Activated naive CD8-positive, alpha-beta T cell (primary cell): ENCODE results near the gene STUB1.
"Not testable (repeated sequence)": the region's sequence is repeated elsewhere in the genome, so short reads cannot be mapped to it uniquely, and the experiment has no call there.

Experiments
- H3K27ac Mint-ChIP-seq: one replicate; pipeline ENCODE4 v1.8.0; 2021; ENCODE audit warnings: mixed read lengths
- H3K27me3 Mint-ChIP-seq: one replicate; pipeline ENCODE4 v1.8.0; 2021; ENCODE audit warnings: mixed read lengths
- H3K36me3 Mint-ChIP-seq: one replicate; pipeline ENCODE4 v1.8.0; 2021; ENCODE audit warnings: mixed read lengths
- H3K4me1 Mint-ChIP-seq: one replicate; pipeline ENCODE4 v1.8.0; 2021; ENCODE audit warnings: low read depth, mixed read lengths
- H3K4me3 Mint-ChIP-seq: one replicate; pipeline ENCODE4 v1.8.0; 2021; ENCODE audit warnings: mild to moderate bottlenecking, mixed read lengths
- H3K9me3 Mint-ChIP-seq: one replicate; pipeline ENCODE4 v1.8.0; 2021; ENCODE audit warnings: low read depth, mixed read lengths

The STUB1 gene

DNA sequence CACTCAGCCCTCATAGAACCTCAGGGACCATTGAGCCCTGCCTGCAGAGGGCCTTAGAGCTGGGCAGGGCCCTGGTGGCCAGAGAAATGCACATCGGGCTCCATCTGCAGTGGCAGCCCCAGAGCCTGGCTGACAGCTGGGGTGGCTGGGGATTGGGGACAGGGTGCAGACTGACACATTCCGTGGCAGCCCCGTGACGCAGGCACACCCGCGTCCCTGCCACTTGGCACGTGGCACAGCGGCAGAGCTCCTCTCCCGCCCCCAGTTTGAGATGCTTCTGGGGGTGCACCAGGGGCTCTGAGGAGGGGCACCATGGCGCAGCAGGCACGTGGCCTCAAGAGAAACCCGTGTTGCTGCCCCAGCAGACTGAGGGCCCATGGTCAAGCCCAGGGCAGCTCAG, 23.2 kb downstream of the STUB1 start:
- Mint-ChIP-seq H3K27ac (no peak overlapping the region), H3K36me3 (no peaks in the 10 kb centered on the region)

DNA sequence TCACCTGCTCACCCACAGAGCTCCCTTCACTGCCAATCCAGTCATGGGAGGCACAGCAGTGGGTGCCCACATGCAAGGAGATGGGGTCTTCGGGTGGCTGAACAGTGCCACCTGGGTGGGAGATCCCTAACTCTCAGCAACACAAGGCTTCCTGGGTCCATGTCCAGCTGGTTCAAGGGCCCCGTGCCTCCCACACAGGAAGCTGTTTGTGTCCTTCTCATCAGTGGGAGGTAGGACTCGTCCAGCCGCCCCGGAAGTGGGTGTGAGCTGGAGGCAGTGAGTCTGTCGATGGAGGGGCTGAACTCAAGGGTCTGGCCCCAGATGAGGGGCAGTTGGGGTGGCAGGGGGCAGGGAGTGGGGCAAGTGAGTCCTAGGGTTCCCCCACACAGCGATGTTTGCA, 23.8 kb downstream of the STUB1 start:
- no peaks in the 10 kb centered on the region for H3K36me3 Mint-ChIP-seq
- no peaks in the 10 kb centered on the region for H3K9me3 Mint-ChIP-seq
- peaks cover 11% of the 10 kb centered on the region for H3K4me1 Mint-ChIP-seq
- no peak overlapping the region for H3K4me3 Mint-ChIP-seq
- peaks cover 14% of the 10 kb centered on the region for H3K27me3 Mint-ChIP-seq
- H3K27ac Mint-ChIP-seq = no peak overlapping the region

More for the DNA sequence above, 23.2 kb downstream of the STUB1 start:
- Mint-ChIP-seq H3K9me3 (no peaks in the 10 kb centered on the region), H3K4me1 (peaks cover 13% of the 10 kb centered on the region), H3K4me3 (no peak overlapping the region), H3K27me3 (peaks cover 9% of the 10 kb centered on the region)

DNA sequence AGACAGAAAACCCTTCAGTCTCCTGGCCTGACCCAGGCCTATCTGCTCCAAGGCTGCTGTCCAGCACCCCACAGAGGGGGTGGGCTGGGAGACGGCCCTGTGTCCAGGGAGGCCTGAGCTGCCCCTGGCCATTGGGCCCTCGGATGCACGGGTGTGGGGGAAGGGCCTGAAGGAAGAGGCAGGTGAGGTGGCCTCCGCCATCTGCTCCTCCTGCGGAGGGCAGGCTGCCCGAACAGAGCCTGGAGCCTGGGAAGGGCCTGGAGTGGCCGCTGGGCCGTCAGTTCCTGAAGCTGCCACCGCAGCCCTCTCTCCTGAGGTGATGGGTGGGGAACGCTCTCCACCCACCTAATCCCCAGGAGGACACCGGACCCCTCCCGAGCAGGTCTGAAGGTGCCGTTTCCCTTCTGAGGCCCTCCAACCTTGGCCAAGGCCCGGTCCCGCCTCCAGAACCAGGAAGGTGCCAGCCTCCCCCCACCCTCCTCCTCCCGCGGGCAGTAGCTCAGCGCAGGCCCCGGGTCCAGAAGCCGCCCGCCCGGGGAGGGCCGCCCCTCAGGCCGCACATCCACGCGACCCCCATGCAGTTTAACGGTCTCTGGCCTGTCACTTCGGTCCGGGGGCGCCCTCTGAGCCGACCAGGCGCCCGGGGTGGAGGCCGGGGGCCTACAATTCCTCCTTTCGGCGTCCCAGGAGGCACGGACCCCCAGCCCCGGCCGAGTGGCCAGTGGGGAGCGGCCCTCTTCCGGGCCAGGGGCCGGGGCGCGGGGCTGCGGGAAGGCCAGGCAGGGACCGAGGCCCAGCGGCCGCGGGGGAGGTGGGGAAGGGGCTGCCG, 24.6 kb downstream of the STUB1 start:
- H3K4me3 Mint-ChIP-seq = no peak overlapping the region

DNA sequence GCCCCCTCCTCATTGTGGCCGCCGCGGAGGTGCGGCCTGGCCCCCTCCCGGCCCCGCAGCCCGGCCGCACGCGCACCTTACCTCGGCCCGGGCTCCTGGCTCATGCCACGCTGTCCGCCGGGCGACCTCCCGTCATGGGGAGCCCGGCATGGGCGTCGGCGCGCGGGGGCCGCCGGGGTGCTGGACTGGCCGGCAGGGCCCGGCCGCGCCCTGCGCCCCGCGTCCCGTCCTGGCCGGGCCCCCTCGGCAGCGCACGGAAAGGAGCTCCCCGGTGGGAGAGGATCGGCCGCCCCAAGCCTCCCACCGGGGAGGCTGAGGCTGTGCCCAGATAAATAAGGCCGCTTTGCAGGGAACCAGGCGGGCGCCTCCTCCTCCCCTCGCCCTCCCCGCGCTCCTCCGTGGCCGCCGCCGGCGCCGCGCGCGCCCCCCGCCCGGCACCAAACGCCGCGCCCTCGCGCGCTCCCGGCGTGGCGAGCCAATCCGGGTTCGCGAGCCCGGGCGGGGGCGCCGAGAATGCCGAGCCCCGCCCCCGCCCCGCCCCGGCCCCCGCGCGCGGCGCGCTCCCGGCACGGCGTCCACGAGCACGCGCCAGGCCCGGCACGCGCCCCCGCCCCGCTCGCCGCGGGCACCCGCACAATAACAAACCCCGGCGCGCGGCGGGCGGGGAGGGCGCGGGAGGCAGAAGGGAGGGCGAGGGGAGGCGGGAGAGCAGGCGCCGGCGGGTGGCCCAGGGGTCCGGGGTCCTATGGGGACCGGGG, 25.4 kb downstream of the STUB1 start, which contains the start of gene FBXL16:
Gene FBXL16 (minus strand): TSS at position 371 of the 758 bp plus-strand sequence. CDS start 8,396 bp downstream, outside the sequence.
- no peaks in the 10 kb centered on the region for H3K36me3 Mint-ChIP-seq
- no peaks in the 10 kb centered on the region for H3K9me3 Mint-ChIP-seq
- peak within 1 kb of the TSS; percentile 30 for H3K4me3 Mint-ChIP-seq
- H3K27me3 Mint-ChIP-seq = peaks cover 14% of the 10 kb centered on the region
- no peak within 1 kb of the TSS for H3K27ac Mint-ChIP-seq
- peaks cover 8% of the 10 kb centered on the region for H3K4me1 Mint-ChIP-seq

More for the DNA sequence above, 24.6 kb downstream of the STUB1 start:
- Mint-ChIP-seq H3K9me3 (no peaks in the 10 kb centered on the region), H3K27me3 (peaks cover 14% of the 10 kb centered on the region), H3K36me3 (no peaks in the 10 kb centered on the region), H3K27ac (no peak overlapping the region), H3K4me1 (peaks cover 10% of the 10 kb centered on the region)

DNA sequence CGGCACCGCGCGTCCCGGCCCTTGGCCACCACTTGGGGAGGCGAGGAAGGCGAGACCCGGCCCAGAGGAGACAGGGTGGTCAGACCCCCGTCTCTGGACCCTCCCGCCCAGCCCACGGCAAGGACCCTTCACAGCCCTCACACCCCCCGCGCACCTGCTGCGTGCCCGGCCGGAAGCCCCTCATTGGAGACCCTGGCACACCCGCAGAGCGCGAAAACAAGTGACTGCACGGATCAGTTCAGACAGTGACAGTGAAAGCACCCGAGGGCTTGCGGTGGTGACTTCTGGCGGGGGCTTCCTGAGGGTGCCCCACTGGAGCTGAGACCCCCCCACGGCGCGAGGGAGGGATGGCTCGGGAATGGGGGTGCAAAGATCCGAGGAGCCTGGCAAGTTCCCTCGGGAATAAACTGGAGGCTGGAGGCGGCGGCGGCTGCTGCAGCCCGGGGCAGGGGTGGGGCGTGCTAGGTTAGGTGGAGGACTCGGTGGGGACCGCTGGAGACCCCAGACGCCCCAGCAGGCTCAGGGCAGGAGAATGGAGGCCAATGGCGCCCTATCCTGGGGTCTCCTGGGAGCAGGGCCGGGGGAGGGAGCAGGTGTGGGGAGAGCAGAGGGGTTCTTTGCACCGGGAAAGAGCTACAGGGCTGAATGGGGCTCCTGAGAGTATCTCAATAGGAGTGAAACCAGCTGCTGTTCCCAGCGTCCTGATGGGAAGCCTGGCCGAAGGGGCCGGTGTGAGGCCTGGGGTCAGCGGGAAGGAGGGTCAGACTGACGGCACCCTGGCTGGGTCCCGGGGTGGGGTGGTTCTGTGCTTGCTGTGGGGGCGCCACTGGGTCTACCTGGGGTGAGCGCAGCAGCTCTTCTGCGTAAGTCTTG, 26.2 kb downstream of the STUB1 start:
- Mint-ChIP-seq H3K27ac (no peak overlapping the region), H3K27me3 (peaks cover 14% of the 10 kb centered on the region), H3K36me3 (no peaks in the 10 kb centered on the region), H3K9me3 (no peaks in the 10 kb centered on the region), H3K4me3 (peak overlapping the region; percentile 30), H3K4me1 (peaks cover 6% of the 10 kb centered on the region)

DNA sequence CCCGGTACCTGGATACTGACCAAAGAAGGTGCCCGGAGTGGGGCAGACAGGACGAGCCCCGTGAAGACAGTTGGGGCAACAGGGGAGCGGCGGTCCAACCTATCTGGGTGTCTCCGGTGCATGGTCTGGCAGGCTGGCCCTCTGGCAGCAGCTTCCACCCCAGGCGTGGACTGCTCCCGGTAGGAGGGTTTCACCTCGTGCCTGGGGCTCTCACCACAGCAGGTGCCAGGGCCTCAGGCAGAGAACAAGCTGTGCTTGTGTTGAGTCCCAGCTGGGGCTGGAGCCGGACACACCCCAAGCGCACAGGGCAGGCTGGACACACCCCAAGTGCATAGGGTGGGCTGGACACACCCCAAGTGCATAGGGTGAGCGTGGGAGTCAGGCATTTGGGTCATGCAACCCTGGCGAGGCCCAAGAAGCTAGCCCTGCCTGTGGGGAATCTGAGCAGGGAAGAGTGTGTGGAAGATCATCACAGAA, 26.9 kb downstream of the STUB1 start:
- no peak overlapping the region for H3K27ac Mint-ChIP-seq
- H3K27me3 Mint-ChIP-seq = peaks cover 14% of the 10 kb centered on the region
- peaks cover 6% of the 10 kb centered on the region for H3K4me1 Mint-ChIP-seq
- no peaks in the 10 kb centered on the region for H3K9me3 Mint-ChIP-seq
- no peak overlapping the region for H3K4me3 Mint-ChIP-seq
- H3K36me3 Mint-ChIP-seq = no peaks in the 10 kb centered on the region

DNA sequence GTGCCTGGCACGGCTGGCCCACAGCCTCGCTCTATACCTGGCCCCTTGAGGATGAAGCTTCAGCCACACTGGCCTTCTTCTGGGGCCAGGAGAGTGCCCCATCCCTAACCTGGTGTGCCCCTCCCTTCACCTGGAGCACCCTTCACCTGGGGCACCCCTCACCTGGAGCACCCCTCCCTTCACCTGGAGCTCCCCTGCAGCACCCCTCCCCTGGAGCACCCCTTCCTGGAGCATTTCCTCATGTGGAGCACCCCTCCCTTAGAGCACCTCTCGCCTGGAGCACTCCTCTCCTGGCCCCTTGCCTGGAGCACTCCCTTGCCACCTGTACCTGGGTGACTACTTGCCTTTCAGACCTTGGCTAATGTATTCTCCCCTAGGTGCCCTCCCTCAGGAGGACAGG, 27.8 kb downstream of the STUB1 start:
- no peaks in the 10 kb centered on the region for H3K9me3 Mint-ChIP-seq
- H3K4me3 Mint-ChIP-seq = no peak overlapping the region
- H3K27me3 Mint-ChIP-seq = peaks cover 15% of the 10 kb centered on the region
- H3K4me1 Mint-ChIP-seq = peaks cover 6% of the 10 kb centered on the region
- H3K36me3 Mint-ChIP-seq = no peaks in the 10 kb centered on the region
- H3K27ac Mint-ChIP-seq = no peak overlapping the region

DNA sequence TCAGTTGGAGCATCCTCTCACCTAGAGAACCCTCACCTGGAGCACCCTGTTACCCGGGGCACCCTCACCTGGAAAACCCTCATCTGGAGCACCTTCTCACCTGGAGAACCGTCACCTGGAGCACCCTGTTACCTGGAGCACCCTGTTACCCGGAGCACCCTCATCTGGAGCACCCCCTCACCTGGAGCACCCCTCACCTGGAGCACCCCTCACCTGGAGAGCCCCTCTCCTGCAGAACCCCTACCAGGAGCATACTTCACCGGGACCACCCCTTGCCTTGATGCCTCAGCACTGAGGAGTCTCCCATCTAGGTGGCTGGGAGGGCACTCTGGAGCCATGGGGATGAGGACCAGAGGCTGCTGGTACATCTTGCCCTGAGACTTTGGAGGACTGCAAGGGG, 28.7 kb downstream of the STUB1 start:
- no peaks in the 10 kb centered on the region for H3K9me3 Mint-ChIP-seq
- peaks cover 6% of the 10 kb centered on the region for H3K4me1 Mint-ChIP-seq
- H3K36me3 Mint-ChIP-seq = no peaks in the 10 kb centered on the region
- no peak overlapping the region for H3K4me3 Mint-ChIP-seq
- H3K27me3 Mint-ChIP-seq = peaks cover 15% of the 10 kb centered on the region
- no peak overlapping the region for H3K27ac Mint-ChIP-seq

DNA sequence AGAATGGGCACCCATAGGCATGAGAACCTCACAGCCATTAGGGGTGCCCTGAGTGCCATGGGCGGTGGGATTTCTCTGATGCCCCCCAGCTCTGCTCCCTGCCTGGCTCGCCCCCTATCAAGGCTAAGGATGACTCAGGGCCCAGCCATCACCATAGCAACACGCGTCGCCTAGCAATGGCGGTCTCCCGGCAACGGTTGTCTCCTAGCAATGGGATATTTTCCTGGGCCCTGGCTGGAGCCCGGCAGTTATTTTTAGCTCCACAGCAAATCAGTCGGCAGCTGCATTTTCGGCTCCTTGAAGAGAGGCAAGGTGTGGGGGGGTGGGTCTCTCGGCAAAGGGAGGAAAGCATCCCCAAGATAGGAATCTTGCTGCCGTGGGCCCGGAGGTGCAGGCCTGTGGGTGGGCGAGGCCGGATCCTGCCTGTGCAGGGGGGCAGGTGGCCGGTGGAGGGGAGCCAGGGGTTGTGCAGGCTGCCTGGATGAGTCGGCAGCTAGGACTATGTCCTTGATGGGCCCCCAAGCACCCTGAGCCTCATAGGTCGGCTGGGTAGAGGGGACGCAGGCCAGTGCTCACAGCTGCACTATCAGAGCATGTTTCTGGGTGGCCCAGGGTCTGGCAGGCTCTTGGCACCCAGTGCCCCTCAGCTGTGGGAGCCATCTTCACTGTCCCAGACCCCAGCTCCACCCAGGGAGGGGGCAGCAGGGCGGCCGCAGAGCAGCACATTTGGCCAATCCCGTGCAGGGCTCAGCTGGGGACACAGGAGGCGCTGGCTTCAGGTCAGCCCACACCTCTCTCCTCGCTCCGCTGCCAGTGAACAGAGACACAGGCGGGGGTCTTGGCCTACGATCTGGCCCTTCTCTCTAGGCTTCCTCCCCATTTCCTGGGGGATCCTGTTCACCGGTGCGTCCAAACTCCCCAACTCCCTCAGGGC, 29.6 kb downstream of the STUB1 start:
- H3K4me3 Mint-ChIP-seq = no peak overlapping the region
- no peaks in the 10 kb centered on the region for H3K9me3 Mint-ChIP-seq
- H3K36me3 Mint-ChIP-seq = no peaks in the 10 kb centered on the region
- peaks cover 15% of the 10 kb centered on the region for H3K27me3 Mint-ChIP-seq
- peaks cover 6% of the 10 kb centered on the region for H3K4me1 Mint-ChIP-seq
- no peak overlapping the region for H3K27ac Mint-ChIP-seq

DNA sequence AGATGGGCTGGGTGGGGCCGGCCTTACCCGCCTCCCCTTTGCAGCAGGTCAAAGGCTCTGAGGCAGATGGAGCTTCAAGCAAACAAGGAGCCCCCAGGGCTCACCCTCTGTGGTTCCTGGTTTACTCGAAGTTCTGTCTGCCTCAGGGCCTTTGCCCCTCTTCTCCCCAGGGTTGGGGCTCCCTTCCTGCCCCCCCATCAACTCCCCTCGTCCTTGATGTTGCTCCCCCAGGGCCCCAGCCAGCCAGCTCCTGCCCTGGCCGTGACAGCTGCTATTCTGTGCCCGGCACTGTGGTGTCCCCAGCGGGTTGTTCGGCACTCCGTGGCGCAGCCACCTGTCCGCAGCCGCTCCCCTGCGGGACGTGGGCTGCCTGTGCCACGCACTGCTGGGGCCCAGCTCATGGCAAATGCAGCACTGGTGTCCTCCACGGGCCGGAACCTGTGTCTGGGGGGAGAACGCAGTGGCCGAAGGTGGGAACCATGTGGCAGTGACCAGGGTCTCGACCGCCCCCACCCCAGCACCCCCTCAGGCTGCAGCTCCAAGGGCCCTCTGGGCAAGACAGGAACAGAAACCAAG, 30.4 kb downstream of the STUB1 start:
- H3K27me3 Mint-ChIP-seq = peaks cover 15% of the 10 kb centered on the region
- H3K4me3 Mint-ChIP-seq = no peak overlapping the region
- no peak overlapping the region for H3K27ac Mint-ChIP-seq
- no peaks in the 10 kb centered on the region for H3K36me3 Mint-ChIP-seq
- H3K9me3 Mint-ChIP-seq = no peaks in the 10 kb centered on the region
- H3K4me1 Mint-ChIP-seq = peaks cover 6% of the 10 kb centered on the region

DNA sequence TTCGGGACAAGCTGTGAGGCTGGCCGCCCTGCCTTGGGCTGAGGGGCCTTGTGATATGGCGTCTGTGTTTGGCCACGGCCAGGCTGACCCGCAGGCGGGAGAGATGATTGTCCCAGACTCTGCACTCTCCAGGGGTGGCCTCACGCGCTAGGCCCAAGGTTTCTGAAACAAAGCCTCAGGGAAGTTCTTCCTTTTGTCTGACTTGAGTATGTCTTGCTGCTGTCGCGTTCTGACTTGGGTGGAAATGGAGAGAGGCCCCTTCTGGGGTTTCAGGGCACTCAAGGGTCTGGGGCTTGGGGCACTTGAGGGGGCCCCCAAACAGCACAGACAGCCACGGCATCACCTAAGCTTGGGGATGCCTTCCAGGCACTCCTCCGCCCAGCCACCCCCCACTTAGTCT, 30.9 kb downstream of the STUB1 start:
- H3K36me3 Mint-ChIP-seq = no peaks in the 10 kb centered on the region
- peaks cover 15% of the 10 kb centered on the region for H3K27me3 Mint-ChIP-seq
- no peak overlapping the region for H3K27ac Mint-ChIP-seq
- no peak overlapping the region for H3K4me3 Mint-ChIP-seq
- H3K9me3 Mint-ChIP-seq = no peaks in the 10 kb centered on the region
- peaks cover 8% of the 10 kb centered on the region for H3K4me1 Mint-ChIP-seq

DNA sequence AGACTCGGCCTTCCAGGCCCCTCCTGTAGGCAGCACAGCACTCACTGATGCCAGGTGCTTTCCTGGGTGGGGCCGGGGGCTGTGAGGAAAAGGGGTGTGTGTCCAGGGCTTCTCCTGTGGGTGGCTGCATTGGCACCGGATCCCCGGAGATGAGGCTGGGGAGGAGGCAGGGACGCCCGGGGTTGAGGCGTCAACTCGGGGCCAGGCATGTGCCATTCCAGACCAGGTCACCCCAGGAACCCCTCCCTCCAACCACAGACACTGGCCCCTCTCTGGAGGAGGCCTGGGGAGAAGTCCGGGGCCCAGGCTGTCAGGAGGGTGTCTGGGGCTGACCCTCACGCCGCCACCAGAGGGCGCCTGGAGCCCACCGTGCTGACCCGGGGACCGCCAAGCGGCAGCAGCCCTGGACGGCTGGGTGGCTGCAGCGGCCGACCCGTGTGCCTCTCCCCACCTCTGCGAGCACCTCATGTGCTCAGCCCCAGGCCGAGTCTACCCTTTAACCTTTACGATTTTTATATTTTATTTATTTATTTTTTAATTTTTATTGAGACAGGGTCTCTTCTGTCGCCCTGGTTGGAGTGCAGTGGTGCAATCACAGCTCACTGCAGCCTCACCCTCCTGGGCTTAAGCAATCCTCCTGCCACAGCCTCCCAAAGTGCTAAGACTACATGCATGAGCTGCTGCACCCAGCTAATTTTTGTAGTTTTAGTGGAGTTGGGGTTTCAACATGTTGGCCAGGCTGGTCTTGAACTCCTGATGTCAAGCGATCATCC, 31.5 kb downstream of the STUB1 start:
- Mint-ChIP-seq H3K27me3 (peaks cover 15% of the 10 kb centered on the region), H3K4me3 (no peak overlapping the region), H3K36me3 (no peaks in the 10 kb centered on the region), H3K9me3 (no peaks in the 10 kb centered on the region), H3K4me1 (peaks cover 7% of the 10 kb centered on the region), H3K27ac (no peak overlapping the region)

DNA sequence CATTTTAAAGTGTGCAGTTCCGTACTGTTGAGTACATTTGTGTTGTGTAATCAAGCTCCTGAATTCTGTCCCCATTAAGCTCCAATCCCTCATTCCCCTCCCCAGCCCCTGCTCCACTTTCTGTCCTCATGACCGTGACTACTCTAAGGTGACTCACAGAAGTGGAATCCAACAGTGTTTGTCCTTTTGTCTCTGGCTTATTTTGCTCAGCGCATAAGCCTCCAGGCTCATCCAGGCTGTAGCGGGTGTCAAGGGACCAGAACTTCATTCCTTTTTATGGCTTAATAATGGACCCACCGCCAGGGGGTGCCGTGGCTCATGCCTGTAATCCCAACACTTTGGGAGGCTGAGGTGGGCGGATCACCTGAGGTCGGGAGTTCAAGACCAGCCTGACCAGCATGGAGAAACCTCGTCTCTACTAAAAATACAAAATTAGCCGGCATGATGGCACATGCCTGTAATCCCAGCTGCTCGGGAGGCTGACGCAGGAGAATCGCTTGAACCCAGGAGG, 32.6 kb downstream of the STUB1 start:
- not testable (repeated sequence) for H3K36me3 Mint-ChIP-seq, H3K4me3 Mint-ChIP-seq, H3K9me3 Mint-ChIP-seq, H3K4me1 Mint-ChIP-seq, H3K27ac Mint-ChIP-seq
- H3K27me3 Mint-ChIP-seq = peaks cover 13% of the 10 kb centered on the region
